GM18858 (cell line): ENCODE measurements around the gene KIF5C.

Experiments used
- ATAC-seq: cut with Tn5 transposase; IDR thresholded peaks from one replicate; pipeline ENCODE4 v1.9.1; 2021; ENCODE audit not compliant: unreplicated experiment

The KIF5C gene

GRCh38 chr2:149009576-149010461 lies 134.8 kb downstream of the KIF5C start:
- ATAC-seq = no peak

DNA sequence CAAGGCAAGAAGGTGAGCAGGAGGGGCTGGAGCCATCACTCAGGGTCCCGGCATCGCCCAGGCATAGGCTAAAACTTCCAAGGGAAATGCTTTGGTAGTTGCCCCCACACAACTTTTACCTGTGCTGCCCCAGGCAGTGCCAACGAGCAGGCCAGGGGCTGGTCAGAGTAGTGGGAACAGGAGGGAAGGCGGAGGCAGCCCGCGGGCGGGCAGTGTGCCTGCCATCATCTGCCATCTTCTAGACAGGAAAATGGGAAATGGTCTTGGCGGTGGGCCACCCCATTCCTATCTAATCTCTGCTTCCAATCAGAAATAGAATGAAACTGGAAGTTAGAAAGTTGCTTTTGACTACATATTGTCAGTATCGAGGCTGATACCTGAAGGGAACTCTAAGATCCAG lies 137.5 kb downstream of the KIF5C start:
- ATAC-seq = no peak

- ATAC-seq = no peak
These were observed 140.5 kb downstream of the KIF5C start for GRCh38 chr2:149015501-149015900.

GRCh38 chr2:149015926-149016563 lies 141.0 kb downstream of the KIF5C start:
- no peak for ATAC-seq

- ATAC-seq = peak; percentile 18
These were observed 142.3 kb downstream of the KIF5C start for GRCh38 chr2:149017116-149017985.

- no peak for ATAC-seq
These were observed 144.0 kb downstream of the KIF5C start for GRCh38 chr2:149018981-149019380.

- no peak for ATAC-seq
These were observed 144.7 kb downstream of the KIF5C start for GRCh38 chr2:149019768-149020167.

DNA sequence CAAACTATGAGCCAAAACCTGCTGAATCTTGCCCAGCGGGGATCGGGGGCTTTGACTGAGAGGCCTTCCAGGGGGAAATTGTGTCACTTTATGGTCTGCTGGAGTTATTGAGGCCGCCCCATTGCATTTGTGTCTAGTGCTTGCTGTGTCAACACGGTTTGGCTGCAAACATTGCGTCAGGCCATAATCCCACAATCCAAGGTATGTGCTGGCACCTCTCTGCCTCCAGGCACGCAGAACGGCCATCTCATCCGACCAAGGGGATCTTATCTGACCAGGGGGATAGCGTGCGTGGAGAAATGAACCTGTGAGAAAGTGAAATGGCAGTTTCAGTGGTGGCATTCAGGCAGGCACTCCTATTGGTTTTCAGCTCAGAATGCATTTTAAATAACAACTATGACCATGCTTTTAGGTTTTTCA lies 145.4 kb downstream of the KIF5C start:
- peak; percentile 32 for ATAC-seq

DNA sequence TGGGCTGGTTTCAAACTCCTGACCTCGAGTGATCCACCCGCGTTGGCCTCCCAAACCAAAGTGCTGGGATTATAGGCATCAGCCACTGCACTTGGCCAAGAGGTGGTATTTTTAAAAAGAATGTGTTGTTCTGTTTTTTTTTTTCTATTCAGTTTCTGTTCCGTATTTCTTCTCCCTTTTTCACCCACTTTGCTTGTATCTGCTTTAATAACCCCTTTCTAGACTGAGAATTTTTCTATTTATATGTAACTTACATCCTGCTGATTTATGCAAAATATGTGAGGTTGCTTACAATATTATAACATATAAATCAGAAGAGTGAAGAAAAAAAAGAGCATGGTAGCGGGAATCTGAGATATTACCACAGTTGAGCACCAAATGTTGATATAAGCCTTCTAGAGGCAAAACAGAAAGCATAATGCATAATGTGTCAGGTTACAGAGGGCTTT lies 146.3 kb downstream of the KIF5C start:
- peak; percentile 71 for ATAC-seq

GRCh38 chr2:149021761-149022160 lies 146.7 kb downstream of the KIF5C start:
- ATAC-seq = peak; percentile 39

GRCh38 chr2:149023091-149023490 lies 148.1 kb downstream of the KIF5C start:
- no peak for ATAC-seq

DNA sequence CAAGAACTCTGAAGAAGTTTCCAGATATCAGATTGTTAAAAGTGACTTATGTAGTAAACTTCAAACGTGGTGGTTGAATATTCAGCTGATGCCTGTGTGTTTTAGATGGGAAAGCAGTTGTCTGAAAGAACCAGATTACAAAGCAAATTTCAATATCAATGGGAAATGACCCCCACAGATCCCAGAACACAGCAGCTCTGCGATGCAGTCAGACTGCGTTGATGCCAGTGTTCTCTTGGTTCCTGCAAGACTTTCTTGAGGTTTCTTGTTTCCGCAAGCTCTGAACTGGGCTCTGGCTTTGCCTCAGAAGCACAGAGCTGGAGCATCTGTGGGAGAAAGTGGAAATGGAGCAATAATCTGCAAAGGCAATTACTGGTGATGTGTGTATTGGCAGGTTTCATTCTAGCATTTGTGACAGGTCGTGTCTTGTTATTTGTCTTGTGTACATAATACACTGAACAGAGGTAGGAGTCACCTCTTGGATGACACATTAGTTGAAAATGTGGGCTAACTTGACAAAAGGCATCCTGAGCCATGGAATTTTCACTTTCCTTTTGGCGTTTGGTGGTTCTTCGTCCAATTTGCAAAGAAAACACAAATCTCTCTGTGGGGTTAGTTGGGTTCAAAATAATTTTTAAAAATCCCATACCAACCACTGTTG lies 152.7 kb downstream of the KIF5C start:
- no peak for ATAC-seq

DNA sequence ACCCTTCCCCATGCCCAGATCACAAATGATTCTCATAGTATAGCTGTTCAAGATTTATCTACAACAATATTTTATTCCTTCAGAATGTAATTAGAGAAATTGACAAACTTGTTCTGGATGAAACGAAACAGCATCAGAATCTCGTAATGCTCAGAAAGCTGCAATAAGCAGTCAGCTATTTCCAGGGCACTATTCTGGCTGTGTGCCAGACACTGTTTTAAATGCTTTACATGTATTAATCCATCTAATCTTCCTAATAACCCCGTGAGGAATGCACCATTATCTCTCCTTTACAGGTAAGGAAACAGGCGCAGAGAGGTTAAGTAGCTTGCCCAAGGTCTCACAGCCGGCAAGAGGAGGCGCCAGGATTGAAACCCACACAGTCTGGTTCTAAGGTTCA lies 153.3 kb downstream of the KIF5C start:
- ATAC-seq = no peak

DNA sequence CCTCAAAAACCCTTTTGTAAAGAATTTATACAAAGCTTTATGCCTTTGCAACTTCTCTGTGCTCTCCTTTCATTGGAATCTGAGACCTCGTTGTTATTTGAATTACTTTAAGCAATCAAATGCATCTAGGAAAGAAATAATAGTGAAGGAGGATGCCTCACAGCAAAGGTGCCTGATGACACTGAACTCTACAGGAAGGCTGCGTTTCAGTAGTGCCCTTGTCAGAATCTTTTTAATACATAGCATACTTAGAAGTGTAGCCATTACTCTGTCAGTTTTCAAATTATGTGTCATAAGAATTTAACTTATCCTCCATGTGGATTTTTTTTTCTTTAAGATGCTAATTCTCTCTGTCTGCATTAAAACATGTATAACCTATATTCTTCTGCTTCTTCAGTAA lies 153.9 kb downstream of the KIF5C start:
- ATAC-seq = no peak

DNA sequence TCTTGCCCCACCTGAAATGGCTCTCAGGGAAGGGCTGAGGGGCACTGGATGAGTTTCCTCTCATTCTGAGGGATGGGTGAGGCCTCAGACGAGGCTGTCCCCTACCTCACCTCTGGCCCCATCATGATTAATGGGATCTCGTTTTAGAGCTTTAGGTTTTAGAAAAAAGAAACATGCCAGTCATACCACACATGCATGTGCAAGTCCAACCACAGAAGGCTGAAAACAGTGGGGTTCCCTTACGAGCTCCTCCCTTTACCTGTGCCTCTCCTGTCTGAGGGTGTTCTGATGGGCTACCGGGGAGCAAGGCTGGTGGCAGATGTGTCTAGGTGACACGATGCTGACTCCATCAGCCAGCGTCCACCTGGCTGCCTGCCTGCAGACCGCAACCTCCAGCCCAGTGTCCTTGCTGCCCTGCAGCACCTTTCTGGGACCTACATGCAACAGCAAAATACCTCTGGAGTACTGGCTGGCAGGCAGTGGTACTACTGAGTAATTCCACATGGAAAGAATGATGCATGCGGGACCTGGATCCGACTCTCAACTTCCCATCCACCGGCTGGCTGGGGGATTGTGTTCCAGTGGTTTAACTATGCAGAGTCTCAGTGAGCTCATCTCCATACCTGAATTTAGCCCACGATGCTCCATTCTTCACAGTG lies 154.4 kb downstream of the KIF5C start:
- ATAC-seq = no peak

- no peak for ATAC-seq
These were observed 156.4 kb downstream of the KIF5C start for GRCh38 chr2:149031396-149031795.

DNA sequence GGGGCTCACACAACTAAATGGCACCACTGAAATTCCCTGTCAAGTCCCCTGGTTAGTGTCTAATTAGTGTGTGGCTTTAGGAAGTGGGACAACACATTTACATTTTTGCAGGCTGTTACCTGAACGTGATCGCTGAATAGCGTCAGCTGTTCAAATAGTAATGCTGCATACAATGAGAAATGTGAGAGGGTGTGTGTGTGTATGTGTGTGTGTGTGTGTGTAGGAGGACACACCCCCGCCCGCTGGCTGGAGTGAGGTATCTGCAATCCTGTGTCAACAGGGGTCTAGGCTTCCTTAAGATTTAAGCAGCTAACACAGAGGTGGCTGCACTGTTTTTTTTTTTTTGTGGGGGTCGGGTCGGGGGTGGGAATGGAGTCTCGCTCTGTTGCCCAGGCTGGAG lies 158.7 kb downstream of the KIF5C start:
- ATAC-seq = no peak

DNA sequence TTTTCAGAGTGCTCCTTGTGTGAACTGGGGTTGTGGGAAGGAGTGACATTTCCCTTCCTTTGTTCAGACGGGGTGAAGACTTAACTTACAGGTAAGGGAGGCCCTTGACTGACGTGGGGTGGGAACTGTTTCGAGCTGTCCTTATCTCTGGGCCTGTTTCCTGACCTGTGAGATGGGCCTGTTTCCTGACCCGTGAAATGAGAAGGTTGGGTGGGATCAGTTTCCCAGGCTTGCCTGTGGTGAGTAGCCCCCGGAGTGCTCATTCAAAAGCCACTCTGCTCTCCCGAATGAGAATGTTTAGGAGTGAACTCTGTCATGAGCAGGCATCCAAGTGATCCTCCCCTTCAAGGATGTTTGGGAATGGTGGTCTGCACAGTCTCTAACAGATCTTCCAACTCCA lies 159.4 kb downstream of the KIF5C start:
- no peak for ATAC-seq

- ATAC-seq = no peak
These were observed 161.7 kb downstream of the KIF5C start for GRCh38 chr2:149036507-149037293.

DNA sequence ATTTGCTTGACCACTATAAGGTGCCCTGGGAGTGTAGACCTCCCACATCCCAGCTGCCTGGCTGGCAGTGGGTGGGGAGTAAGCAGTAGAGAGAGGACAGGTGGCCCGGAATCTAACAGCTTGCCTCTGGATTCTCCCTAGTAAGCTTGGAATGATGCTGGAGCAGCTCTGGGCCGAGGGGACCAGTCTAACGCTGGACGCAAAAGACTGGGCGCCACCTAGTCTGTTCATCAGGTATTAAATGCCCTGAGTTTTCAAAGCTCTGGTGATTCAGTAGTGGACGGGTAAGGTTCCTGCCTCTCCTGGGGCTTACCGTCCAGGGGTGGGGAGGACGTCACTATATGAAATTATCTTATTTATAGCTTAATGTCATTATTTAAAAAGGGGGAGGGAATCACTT lies 162.8 kb downstream of the KIF5C start:
- no peak for ATAC-seq
